KOPT-K1 (cell line): ENCODE measurements around the gene SPANXD.
"Not testable (repeated sequence)": the region's sequence is repeated elsewhere in the genome, so short reads cannot be mapped to it uniquely, and the experiment has no call there.

Source experiments
- H3K27ac ChIP-seq: fragments of 200-600 bp; sonication (generic); 2 replicates; pipeline ENCODE4 v1.5.1; 2016; ENCODE audit warnings: antibody characterized with exemption, mild to moderate bottlenecking, low read depth, low read length; ENCODE audit not compliant: poor library complexity, severe bottlenecking
- H3K36me3 ChIP-seq: fragments of 200-600 bp; sonication (generic); 2 replicates; pipeline ENCODE4 v1.5.1; 2017; ENCODE audit warnings: antibody characterized with exemption, mild to moderate bottlenecking, low read length, moderate library complexity; ENCODE audit not compliant: insufficient read depth
- H3K9me3 ChIP-seq: fragments of 200-600 bp; sonication (generic); 2 replicates; pipeline ENCODE4 v1.5.1; 2017; ENCODE audit warnings: antibody characterized with exemption, low read length, mild to moderate bottlenecking; ENCODE audit not compliant: insufficient read depth, poor library complexity, severe bottlenecking

The SPANXD gene, protein sequence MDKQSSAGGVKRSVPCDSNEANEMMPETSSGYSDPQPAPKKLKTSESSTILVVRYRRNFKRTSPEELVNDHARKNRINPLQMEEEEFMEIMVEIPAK

DNA sequence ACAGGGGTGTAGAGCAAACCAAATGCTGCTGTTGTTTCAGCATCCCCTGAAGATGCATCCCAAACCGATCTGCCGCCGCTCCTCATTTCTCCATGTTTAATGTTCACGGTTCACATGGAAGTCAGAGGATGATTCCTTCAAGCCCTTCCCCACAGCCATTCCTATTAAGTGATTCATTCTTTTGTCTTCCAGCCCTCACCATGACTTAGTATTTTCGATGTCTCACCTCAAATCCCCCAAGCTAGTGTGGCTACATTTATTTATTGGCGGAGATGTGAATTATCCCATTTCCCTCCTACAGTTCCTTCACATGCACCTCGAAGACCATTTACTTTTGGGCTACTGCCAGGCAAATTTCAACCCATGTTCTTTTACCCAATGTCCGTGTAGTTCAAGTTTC is at the start of gene SPANXD:
TSS of gene SPANXD (minus strand) at position 101 of the 400 bp plus-strand sequence. CDS start 334 bp downstream, outside the sequence.
- H3K27ac ChIP-seq, H3K36me3 ChIP-seq, H3K9me3 ChIP-seq: not testable (repeated sequence)

DNA sequence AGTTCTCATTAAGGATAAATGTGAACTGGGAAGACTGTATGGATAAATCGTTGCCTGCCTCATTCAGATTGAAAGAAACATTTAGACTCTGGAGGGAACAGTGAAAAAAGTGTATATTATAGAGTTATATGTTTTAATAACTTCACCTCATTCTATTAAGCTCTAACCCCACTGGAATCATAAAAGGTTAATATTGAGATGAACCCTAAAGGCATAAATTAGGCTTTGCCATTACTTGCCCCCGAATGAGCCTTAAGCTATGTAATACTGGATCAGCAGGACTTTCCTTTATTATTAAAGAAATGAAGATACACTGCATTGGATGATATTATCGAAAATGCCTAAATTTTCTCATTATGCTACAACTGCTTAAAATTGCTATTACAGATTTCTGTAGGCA is 44.1 kb upstream of the SPANXD start:
- no peaks in the 10 kb centered on the region for H3K36me3 ChIP-seq

DNA sequence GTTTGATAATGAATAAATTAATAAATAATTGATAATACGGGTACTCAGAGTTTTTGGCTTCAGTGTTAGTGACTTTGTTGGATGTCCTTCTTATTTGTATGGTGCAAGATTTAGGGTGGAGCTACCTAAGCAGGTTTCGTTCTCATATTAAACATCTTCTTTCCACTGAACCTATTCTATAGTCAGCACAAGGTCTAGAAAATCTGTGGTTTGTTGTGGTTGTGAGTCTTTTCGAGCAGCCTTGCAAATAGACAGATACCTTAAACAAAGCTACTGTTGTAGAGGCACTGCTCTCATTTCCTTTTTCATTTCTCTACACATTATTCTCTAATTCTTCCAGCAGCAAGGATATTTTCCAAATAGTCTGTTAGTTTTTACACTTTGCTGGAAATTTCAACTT is 38.1 kb upstream of the SPANXD start:
- H3K27ac ChIP-seq, result no peak overlapping the region
- no peaks in the 10 kb centered on the region for H3K36me3 ChIP-seq
- no peaks in the 10 kb centered on the region for H3K9me3 ChIP-seq

More for the DNA sequence above, 44.1 kb upstream of the SPANXD start:
- H3K27ac ChIP-seq, result no peak overlapping the region
- no peaks in the 10 kb centered on the region for H3K9me3 ChIP-seq

DNA sequence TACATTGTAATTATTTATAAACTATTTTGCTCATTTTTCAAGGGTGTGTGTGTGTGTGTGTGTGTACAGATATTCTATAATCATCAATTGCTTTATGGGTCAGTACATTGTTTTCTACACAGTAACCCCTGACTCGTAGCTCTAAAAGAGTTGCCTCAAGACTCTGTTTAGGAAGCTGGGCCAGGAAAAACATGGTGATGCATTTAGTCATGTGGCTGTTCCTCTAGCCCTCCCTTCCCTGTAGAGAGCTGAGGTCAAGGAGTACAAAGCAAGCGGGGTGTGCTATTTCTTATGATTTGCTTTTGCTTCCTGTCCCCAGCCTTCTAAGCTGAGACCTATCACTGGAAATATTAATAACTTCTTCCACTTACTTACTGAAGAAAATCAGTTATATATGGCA is 34.8 kb upstream of the SPANXD start:
- H3K27ac ChIP-seq, result no peak overlapping the region
- H3K9me3 ChIP-seq, result no peaks in the 10 kb centered on the region
- H3K36me3 ChIP-seq, result no peaks in the 10 kb centered on the region

DNA sequence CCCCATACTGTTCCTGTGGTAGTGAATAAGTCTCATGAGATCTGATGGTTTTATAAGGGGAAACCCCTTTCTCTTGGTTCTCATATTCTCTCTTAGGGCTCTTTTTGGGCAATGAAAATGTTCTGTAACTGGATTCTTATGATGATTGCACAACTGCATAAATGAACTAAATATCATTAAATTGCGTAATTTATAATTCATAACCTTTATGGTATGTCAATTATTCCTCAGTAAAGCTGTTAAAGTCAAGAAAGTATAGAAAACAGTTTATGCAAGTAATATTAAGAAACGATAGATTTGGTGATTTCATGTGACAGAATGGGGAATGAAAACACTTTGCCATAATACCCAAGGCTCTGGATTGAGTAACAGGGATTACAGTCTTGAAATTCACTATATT is 33.5 kb upstream of the SPANXD start:
- Histone ChIP-seq H3K36me3 (no peaks in the 10 kb centered on the region), H3K27ac (no peak overlapping the region), H3K9me3 (no peaks in the 10 kb centered on the region)

DNA sequence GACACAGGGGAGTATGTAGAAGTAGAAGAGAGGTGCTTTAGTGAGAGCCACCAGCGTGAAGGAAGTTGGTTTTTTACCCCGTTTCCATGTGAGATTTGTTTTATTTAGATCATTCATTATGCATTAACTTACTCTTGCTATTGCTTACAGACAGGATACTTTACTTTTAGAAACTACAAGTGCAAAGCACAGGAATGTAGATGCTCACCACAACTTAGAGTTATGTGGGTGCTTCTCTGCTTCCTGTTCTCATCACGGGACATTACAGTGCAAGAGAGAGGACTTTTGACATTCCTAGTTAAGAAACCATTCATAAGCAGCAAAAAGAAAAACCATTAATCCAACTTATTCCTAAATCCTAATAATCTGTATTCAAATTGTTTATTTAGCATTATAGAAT is 25.6 kb upstream of the SPANXD start:
- H3K9me3 ChIP-seq, result no peaks in the 10 kb centered on the region
- no peaks in the 10 kb centered on the region for H3K36me3 ChIP-seq
- H3K27ac ChIP-seq, result no peak overlapping the region

DNA sequence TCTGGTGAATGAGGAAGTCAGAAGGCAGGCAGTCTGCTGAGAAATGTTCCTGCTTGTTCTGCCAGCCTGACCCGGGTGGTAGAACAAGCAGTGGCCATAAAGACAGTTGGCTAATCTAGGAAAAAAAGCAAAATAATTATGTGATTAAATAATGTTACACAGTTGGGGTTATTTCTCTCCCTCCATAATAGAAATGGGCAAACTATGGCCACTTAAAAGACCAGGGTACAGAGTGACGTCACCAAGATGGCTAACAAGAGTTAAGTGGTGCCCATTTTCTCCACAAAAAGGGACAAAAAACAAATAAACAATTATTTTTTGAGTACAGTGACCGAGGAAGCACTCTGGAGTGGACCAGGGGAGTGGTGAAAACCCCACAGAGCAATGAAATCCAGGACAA is 16.1 kb upstream of the SPANXD start:
- no peaks in the 10 kb centered on the region for H3K36me3 ChIP-seq
- no peaks in the 10 kb centered on the region for H3K9me3 ChIP-seq

DNA sequence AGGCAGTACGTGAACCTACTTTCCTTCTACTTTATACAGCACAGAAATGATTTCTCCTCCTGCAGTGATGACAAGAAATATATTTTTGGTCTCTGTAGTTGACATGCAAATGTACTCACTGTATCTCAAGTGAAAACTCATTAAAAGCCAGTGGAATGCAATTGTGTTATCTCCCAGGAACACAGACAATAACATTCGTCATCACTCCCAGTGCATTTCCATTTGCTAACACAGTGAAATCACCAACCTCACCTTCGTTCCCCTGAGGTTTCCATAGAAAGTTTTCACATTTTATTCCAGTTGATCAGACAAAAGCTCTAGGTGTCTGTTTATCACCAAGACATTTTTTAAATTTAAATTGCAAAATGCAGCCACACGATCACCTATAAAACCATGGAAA is 2.5 kb upstream of the SPANXD start:
- Histone ChIP-seq H3K9me3 (no peaks in the 10 kb centered on the region), H3K27ac (no peak overlapping the region), H3K36me3 (no peaks in the 10 kb centered on the region)

More for the DNA sequence above, 16.1 kb upstream of the SPANXD start:
- H3K27ac ChIP-seq, result no peak overlapping the region

DNA sequence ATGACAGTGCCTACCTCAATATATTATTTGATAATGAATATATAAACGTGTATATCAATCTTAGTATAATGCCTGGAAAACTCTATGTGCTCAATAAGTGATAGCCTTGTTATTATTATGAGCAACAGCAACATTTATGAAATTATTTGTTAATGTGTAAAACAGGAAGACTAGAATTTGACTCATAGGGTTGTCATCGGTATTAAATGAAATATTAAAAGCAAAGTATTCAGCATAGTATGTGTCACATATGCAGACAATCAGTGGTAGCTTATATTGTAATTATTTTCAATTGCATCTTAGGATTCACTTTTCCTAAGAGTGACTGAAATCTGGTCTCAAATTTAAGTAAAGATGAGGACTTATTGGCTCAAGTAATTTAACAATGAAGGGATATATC is 24.6 kb downstream of the SPANXD start:
- no peak overlapping the region for H3K27ac ChIP-seq
- no peaks in the 10 kb centered on the region for H3K9me3 ChIP-seq
- no peaks in the 10 kb centered on the region for H3K36me3 ChIP-seq

DNA sequence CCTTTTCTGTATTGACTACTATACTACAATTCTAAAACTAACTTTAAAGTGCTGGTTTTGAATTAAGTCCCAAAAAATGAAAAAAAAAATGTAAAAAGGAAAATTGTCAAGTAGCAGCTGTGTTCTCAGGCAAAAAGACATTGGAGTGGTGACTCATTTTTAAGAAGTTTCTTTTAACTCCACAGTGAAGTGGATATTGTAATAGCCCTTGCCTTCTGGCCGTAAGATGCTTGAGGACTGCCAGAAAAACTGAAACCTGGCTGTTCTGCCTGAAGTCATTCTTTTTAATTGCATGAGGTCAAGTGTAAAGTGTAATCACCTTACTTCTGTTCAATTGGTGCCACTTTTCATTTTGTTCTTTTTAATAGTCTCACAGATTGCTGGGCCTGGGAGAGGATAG is 28.9 kb downstream of the SPANXD start:
- no peak overlapping the region for H3K27ac ChIP-seq
- H3K9me3 ChIP-seq, result no peaks in the 10 kb centered on the region
- H3K36me3 ChIP-seq, result no peaks in the 10 kb centered on the region

DNA sequence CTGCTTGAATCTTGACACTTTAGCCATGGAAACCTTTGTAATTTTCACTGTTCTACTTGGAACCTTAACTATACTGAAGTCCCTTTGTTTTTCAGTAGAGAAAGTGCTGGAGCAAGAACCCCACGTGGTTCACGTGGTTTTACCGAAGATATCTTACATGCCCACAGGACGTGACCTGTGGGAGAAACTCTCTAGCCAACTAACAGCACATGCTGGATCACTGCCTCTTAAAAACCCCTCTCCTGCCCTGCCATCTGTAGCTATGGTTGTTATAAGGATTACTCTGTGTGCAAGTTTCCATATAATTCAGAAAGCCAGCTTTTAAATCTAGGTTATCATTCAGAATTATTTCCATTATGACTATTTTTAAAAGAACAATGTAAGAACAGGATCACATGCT is 30.2 kb downstream of the SPANXD start:
- Histone ChIP-seq H3K27ac (no peak overlapping the region), H3K9me3 (no peaks in the 10 kb centered on the region), H3K36me3 (no peaks in the 10 kb centered on the region)

DNA sequence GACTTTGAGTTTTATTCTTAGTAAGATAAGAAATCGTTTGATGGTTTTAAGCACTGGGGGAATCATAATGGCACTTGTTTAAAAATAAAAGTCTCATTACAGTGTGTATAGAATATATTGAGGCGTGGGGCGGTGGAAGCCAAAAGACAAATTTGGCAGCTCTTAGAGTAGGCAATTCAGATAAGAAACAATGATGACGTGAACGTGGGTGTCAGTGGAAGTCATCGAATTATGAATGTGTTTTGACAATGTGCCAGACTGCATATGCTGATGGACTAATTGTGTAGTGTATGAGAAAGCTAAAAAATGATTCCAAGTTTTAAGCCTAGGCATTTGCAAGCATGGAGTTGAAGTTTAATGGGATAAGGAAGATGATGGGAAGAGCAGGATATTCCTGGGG is 35.8 kb downstream of the SPANXD start:
- Histone ChIP-seq H3K36me3 (no peaks in the 10 kb centered on the region), H3K9me3 (no peaks in the 10 kb centered on the region), H3K27ac (no peak overlapping the region)

DNA sequence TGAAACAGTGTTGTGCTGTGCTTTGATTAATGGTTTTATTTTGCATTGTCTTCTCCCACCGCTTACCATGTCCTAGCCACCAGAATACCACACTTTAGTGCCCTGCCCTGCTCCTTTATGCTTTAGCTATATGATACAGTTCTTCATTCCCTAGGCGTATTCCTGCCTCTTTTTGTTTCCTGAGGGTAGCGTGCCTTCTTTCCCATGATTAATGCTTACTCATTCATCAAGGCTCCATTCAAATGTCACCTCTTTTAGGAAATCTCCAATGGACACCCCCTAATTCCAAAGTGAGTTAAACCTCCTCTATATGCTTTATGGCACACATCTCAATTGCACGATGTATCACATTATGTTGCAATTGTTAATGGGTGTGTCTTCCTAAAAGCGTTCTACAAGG is 46.3 kb downstream of the SPANXD start:
- H3K36me3 ChIP-seq, result no peaks in the 10 kb centered on the region
- H3K9me3 ChIP-seq, result no peaks in the 10 kb centered on the region
- no peak overlapping the region for H3K27ac ChIP-seq
